HG03558 (cell line): Measurements from ENCODE around the gene B4GALT5.
"Not testable (repeated sequence)": the region's sequence is repeated elsewhere in the genome, so short reads cannot be mapped to it uniquely, and the experiment has no call there.

ENCODE experiments used
- ATAC-seq: cut with Tn5 transposase; IDR thresholded peaks from one replicate; pipeline ENCODE4 v1.9.1; 2021; ENCODE audit warnings: moderate number of reproducible peaks; ENCODE audit not compliant: unreplicated experiment; ENCODE audit errors: extremely low read depth

B4GALT5 gene

DNA sequence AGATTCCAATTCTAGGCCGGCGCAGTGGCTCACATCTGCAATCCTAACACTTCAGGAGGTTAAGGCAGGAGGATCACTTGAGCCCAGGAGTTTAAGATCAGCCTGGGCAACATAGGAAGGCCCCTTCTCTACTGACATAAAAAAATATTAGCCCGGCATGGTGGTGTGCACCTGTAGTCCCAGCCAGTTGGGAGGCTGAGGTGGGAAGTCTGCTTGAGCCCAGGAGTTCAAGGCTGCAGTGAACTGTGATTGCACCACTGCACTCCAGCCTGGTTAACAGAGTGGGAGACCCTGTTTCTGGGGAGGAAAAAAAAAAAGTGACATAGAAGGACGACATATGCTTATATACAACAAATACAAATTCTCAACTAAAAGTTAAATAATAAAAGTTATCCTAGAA, 30.9 kb downstream of the B4GALT5 start:
- ATAC-seq: no peak

DNA sequence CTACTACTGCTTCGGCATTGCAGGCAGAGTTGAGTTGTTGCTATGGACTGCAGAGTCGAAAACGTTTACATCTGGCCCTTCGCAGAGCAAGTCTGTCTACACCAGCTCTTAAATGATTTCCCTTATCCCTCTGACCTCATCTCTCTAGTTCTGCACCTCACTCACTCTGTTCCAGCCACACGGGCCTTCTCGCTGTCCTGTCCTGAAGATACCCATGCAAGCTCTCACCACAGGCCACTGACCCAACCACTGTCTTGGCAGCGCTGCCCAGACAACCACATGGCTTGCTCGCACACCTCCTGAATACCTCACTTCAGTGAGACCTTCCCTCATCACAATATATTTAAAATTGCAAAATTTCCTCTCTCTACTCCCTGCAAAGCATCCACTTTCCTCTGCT, 31.4 kb downstream of the B4GALT5 start:
- no peak for ATAC-seq

DNA sequence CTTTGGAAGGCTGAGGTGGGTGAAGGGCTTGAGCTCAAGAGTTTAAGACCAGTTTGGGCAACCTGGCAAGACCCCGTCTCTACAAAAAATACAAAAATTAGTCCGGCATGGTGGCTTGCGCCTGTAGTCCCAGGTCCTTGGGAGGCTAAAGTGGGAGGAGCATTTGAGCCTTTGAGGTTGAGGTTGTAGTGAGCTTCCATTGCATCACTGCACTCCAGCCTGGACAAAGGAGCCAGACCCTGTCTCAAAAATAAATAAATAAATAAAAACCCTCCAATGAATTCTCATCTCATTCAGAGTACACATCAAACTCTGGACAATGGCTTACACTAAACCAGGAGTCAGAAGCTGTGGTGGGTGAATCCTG, 31.8 kb downstream of the B4GALT5 start:
- no peak for ATAC-seq

DNA sequence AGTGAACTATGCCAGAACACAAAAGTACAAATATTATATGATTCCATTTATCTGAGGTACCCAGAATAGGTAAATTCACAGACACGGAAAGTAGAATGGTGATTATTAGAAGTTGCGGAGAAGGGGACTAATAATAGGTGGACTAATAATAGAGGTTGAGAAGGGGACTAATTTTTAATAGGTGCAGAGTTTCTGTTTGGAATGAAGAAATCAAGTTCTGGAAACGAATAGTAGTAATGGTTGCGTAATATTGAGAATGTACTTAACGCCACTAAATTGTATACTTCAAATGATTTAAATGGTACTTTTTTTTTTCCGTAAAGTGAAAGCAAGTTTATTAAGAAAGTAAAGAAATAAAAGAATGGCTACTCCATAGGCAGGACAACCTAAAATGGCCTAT, 33.2 kb downstream of the B4GALT5 start:
- no peak for ATAC-seq

DNA sequence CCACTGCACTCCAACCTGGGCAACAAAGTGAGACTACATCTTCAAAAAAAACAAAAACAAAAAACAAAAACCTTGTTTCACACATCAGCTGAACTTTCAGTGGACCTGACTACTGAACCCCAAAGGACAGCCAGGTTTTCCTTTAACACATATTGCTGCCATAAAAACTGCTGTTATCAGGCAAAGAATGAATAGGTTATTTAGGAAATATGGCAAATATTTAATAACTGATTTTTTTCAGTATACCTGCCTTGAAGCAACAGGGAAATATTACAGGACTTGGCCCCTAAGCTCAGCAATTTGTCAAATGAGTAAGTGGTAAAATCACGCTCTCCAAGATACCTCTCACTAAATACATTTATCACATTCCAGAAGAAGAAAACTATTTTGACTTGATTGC, 34.0 kb downstream of the B4GALT5 start:
- no peak for ATAC-seq

DNA sequence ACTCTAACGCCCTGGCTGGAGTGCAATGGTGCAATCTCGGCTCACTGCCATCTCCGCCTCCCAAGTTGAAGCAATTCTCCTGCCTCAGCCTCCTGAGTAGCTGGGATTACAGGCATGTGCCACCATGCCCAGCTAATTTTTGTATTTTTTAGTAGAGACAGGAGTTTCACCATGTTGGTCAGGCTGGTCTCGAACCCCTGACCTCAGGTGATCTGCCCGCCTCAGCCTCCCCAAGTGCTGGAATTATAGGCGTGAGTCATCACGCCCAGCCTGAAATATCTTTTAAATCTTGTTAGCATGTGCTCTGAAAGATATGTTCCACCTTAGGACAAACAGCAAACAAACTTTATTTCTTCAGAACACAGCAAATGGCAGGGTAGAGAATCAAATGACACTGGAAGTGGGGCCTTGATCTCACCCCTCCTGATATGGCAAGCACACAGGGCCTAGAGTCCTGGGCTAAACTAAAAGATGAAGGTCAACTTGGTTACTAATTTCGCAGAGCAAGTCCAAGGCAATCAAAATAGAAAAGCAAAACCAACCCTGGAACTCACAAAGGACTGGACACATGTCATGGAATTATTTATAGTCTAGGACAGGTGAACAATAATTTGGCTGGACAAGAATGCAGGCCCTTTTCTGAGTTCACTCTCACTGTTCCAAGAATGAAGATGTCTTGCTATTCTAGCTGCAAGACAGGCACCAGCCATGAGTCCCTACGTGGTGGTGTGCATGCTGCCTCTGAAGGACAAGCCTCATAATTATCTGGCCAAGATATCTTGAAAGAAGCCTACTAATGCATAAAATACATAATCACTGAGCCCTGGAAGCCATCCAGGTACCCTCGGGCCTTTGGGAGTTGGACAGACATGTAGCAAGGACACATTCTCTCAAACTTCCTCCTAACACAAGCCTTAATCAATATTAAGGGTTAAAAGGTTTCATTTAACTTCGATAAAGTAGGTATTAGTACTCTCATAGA, 35.6 kb downstream of the B4GALT5 start:
- ATAC-seq: no peak

DNA sequence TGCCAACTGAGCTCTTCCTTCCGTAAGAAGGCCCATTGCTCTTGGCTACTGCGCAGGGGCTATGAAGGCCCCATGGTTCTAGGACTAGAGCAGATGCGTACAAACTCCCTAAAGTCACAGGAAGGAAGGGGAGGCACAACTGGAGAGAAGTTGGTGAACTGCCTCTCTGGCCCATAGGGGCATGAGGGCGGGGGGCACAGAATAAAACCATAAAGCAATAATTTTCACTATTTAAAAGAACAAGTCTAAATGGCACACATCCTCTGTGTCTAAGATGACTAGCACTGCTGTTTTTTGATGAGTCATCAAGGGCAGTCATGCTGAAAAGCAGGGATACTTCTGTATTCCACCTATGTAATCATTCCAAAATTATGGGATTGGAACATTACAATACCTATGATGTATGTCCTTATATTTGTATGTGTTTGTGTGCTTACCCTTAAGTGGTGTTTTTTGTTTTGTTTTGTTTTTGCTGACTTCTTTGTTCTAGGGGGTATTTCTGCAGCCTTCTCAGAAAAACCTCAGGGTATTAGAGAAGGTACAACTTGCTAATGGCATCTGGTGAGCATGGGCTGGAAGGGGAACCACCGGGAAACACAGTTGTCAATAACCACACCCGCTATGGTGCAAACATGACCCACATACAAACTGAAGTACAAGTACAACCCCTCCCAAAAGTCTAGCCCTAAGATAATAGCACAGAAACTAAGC, 36.9 kb downstream of the B4GALT5 start:
- ATAC-seq: peak; percentile 36

DNA sequence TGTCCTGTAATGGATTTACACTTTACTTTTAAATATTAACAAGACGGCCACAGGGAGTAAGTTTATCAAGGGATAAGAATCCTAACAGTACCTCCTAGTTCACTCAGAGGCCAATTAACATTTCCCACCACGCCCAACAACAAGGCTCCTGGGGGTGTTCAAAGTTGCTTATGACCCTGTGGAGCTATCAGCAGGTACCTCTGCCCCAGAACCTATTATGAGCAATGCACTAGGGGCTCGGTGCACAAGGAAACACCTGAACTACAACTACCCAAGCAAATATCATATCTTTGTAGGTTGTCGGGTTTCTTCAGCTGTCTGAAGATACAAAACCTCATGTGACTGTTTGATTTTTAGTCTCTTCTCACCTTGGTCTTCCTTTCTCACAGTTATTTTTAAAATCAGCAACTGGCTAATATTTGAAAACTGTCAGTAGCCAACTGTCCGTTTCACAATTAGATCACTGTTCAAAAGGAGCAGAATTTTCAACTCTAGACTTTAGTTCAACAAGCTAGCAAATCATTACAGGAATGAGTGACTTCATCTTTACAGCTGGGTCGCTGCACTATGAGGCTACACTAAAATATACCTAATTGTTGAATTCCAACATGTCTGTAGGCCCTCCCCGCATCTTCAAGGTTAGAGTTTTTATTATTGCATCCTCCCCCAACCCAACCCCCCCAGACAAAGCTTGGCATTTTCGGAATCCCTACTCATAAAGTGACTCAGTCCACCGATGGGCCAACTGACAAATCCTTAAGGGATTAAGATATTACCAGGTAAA, 38.1 kb downstream of the B4GALT5 start:
- no peak for ATAC-seq

DNA sequence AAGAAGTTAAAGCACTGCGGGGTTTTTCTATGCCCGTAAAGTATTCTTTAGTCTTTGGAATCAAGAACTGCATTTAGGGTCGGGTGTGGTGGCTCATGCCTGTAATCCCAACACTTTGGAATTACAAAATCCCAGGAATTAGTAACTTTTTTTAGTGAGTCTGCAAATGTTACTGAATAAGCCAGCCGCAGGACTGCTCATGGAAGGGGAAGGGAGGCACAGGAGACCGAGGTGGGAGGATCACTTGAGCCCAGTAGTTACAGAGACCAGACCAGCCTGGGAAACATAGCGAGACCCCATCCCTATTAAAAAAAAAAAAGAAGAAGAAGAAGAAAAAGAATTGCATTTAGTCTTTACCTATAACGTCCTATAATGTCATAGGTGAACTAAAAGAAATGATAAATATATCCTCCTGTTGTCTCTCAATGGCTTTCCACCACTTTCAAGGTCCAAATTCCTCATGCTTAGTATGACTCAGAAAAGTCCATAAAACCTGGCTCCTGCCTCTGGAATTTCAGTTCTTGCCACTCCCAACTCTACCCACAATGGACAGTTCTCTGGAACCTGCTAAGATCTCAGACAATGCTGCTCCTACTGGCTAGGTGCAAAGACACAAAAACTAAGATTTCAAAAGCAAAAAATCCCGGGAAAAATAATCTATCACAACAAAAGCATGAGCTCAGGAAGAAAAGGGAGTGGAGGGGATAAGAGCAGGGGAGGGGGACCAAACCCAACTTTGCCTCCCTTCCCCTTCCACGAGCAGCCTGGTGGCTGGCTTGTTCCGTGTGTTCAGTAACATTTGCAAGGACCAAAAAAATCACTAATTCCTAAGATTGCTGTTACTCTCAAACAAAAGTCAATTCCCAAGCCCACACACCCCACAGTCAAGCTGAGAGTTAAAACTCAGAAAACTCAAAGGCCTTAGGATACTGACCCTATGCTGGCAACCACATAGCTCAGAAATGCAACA, 39.0 kb downstream of the B4GALT5 start:
- no peak for ATAC-seq

DNA sequence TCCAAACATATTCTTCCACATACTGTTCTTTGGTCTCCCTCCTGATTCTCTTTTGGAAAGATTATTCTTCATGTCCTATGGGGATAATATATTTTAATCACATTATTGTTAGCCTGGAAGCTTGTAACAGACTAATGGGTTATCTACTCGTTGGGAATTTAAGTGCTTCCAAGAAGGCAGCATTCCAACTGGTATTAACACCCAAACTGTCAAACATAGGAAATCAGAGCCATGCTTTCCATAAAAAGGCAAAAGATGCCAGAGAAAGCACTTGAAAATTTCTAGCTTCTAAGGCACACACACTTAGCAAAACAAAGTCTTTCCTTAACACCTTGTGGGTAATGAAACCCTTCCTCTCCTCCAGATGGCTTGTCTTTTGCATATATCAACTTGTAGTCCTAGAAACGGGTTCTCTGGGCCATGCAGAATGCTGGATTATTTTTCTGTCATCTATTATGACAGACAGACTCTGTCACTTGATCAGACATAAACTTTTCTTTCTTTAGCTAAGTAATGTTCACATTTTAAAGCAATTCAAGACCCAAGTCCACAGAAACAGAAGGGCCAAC, 41.5 kb downstream of the B4GALT5 start:
- no peak for ATAC-seq

DNA sequence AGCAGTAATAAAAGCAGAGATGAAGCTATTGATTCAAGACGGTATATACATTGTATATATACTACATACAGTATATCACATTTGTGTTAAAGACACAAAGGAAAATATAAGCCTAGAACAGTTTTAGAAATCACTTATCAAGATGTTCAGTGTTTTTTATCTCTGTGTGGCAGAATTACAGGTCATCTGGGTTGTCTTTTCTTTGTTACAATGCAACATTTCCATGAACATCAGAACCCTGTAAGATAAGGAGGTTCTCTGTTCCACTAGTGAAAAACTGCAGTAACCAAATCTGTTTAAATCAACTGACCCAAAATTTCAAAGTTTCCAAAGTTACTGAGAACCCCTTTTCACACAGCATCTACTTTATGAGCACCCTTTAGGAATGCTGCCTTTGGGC, 42.2 kb downstream of the B4GALT5 start:
- ATAC-seq: no peak

DNA sequence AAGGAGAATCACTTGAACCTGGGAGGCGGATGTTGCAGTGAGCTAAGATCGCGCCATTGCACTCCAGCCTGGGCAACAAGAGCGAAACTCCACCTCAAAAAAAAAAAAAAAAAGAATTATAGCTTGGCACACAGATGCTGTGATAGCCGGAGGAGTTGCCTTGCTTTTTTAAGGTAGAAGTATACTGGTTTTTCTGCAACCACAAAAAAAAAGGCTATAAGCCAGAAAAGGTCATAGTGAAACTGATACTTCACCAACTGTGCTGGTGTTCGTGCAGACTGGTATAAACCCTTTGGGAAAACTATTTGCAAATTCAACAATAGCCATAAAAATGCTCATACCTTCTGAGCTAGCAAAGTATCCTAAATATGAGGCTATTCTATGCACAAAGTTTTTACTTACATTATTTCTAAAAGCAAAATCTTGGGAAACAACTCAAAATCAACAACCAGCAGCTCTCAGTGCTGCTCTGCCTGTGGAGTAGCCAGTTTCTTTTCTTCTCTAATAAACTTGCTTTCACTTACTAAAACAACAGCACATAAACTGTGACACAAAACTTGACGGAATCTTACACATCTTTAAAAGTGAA, 44.0 kb downstream of the B4GALT5 start:
- peak; percentile 36 for ATAC-seq

DNA sequence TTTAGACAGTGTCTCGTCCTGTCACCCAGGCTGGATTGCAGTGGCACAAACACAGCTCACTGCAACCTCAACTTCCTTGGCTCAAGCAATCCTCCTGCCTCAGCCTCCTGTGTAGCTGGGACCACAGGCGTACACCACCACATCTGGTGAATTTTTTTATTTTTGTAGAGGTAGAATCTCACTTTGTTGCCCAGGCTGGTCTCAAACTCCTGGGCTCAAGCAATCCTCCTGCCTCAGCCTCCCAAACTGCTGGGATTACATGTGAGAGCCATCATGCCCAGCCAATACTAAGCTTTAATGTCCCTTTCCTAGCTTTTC, 44.8 kb downstream of the B4GALT5 start:
- not testable (repeated sequence) for ATAC-seq

DNA sequence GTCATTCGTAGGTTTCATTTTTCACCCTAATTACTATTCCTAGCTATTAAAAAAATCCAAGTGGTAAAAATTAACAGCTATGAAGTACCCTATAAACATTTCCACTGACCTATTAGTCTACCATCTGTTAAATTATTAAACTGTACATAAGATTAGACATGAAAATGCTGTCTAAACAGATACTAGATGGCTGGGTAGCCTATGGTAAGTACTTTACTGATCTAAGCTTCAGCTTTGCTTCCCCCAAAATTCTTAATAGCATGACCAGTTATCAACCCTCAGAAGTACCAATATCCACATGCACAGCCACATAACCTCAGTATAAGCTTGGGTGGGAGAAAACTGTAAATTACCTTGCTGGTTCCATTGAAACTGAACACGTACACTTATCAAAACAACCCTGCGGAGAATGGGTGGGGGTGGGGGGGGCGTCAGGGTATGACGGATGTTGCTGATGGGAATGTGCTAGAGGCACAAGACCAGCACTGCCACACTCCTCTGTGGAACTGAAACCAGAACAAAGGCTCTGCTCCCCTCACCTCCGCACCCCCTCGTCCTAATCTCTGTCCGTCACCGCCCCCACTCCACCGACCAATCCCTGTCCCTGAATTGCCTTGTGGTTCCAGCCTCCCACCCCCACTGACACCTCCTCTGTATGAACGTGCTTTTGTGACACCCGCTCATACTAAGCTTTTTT, 45.3 kb downstream of the B4GALT5 start:
- no peak for ATAC-seq

DNA sequence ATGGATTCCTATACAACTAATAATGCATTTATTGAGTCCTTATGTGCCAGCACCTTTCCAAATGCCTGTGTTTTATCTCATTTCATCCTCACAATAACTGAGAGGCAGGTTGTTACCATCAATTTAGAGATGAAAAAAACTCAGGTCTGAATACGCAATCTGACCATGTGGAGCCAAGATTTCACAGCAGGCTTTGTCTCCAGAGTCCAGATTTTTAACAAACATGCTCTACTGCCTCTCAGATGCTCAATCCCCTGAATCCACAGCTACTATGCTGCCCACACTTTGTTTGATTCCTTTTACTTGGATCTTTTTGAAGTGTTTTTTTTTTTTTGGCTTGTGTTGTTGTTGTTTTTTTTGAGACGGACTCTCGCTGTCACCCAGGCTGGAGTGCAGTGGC, 46.8 kb downstream of the B4GALT5 start:
- ATAC-seq: no peak

DNA sequence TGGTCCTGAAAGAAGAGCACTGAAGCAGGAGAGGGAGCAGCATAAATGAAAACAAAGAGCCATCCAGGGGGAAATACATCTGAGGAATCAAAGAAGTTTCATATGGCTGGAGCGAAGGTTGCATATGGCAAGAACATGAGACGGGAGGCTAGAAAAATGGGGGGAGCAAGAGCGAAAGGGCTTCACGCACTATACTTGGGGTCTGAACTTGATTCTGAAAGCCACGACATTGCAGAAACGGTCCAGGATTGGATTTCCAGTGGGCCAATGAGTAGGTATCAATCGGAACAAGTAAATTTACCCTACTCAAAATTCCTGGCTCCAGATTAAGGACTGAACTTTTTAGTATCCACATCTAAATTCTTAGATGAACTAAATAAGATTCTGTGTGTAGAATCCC, 47.9 kb downstream of the B4GALT5 start:
- no peak for ATAC-seq

DNA sequence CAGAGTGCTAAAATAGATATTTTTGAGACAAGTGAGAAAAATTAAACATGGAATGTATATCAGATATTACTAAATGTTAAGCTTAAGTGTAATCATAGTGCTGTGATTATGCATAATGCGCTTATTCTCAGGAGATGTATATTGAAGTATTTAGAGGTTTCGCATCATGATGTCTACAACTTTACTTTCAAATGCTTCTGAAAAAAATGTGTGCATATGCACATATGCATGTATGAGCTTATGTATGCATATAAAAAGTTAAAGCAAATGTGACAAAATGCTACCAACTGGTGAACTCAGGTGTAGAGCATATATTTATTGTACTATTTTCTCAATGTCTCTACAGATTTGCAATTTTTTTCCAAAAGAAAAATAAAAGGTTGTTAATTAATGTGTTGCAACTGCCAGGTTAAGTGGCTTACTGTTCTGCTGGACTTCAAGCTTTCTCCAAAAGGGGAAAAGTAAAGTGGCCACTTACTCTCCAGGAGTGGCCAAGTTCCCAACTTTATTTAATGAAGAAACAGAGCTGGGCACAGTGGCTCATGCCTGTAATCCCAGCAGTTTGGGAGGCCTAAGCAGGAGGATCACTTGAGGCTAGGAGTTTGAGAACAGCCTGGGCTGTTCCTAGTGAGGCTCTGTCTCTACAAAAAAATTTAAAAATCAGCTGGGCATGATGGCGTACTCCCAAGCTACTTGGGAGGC, 48.9 kb downstream of the B4GALT5 start:
- ATAC-seq: no peak

DNA sequence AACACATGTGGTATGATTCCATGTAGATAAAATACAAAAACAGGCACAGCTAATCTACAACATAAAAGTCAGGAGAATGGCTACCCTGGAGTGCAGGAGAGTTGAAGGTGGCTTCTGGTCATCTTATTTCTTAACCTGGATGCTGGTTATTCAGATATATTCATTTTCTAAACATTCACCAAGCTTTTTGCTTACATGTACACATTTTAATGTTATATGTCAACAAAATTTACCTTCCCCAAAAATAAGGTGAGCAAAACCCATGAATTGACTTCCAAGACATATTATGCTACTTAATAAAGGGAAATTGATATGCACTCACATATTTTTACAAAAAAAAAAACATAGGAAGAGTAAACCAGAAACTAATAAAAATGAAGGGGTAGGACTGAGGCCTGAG, 50.6 kb downstream of the B4GALT5 start:
- no peak for ATAC-seq
